ENCODE data around the gene COX19. TPM values are rescaled to one million over a fixed set of nuclear protein-coding genes. Genes with fewer than 3 reads are reported as not detected.

Gene COX19, protein sequence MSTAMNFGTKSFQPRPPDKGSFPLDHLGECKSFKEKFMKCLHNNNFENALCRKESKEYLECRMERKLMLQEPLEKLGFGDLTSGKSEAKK
- total RNA-seq: 10.2 and 15.6 TPM in 2 replicates

DNA sequence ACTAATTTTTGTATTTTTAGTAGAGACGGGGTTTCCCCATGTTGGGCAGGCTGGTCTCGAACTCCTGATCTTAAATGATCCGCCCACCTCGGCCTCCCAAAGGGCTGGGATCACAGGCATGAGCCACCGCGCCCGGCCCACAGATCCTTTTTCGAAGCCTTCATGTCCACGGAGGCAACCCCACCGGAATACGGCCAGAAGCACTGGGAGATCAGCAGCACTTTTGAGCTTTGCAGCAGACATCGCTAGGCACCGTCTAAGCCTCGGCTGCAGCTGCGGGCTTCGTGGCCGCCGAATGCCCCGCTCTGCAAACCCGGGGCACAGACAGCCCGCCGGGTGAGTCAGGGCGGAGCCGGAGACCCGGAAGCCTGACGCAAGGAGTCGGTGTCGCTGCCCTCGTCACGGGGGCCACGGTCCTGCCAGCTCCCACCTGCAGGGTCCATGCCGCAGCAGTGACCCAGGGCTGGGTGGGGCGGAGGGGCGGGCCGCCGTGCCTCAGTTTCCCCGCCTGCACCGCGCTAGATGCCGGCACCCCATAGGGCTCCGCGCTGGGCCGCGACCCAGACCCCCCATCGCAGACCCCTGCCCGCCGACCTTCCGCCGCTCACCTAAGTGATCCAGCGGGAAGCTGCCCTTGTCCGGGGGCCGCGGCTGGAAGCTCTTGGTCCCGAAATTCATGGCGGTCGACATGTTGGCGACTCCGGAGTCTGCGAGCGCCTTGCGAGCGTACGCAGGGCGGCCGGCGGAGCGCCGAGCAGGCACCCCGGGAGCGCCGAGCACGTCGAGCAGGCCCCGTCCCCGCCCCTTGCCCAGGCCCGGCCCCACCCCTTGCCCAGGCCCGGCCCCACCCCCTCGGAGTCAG, at the start of gene COX19:
Gene COX19 (minus strand): TSS at position 730 of the 862 bp plus-strand sequence. CDS start 40 bp downstream, at position 690.

DNA sequence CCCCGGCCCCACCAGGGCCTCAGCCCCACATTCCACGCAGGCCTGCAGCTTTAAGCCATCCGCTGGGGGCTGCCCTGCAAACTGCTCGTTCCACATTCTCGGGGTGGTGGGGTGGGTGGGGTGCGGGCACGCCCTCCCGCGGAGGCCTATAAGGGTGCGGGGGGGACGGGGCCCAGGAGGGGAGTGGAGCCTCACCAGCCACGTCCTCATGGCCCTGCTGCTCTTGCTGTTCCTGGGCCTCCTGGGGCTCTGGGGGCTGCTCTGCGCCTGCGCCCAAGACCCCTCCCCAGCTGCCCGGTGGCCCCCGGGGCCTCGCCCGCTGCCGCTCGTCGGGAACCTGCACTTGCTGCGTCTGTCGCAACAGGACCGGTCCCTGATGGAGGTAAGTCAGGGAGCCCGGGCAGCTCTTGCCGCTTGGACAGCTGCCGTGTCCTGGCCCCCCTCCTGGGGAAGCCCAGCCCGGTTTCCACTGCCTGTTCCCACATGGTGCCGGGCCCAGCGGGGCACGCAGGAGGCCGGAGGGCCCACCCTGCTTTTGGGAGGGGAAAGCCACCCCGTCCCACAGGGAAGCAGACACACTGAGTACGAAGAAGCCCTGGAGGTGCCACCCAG, 7.8 kb upstream of the COX19 start, which contains the start of gene CYP2W1:
Gene CYP2W1 (plus strand): TSS at position 178 of the 612 bp plus-strand sequence. CDS start 31 bp downstream, at position 209.

GRCh38 chr7:954330-955238, 20.8 kb downstream of the COX19 start, which contains the start of gene ADAP1:
Gene ADAP1, minus strand, starts transcription at chr7:954680. Its CDS starts 203 bp downstream, at chr7:954477.

Other genes starting within 250 kb of the COX19 start
- 18.0 and 22.0 TPM in 2 replicates for gene DNAAF5, start 248.8 kb downstream of the COX19 start, total RNA-seq
- gene PRKAR1B, start 248.3 kb downstream of the COX19 start, total RNA-seq: 14.3 and 21.6 TPM in 2 replicates
- 232 and 251 TPM in 2 replicates for gene SUN1, start 143.1 kb downstream of the COX19 start, total RNA-seq
- gene GET4, start 99.0 kb downstream of the COX19 start, total RNA-seq: 34.0 and 40.2 TPM in 2 replicates
- 0.33 and 1.2 TPM in 2 replicates for gene ADAP1, start 20.9 kb downstream of the COX19 start, total RNA-seq
- not detected in 2 replicates for gene CYP2W1, start 7.6 kb upstream of the COX19 start, total RNA-seq
- gene GPR146, start 69.0 kb upstream of the COX19 start, total RNA-seq: 2.1 and 2.7 TPM in 2 replicates
- 3.0 and 4.5 TPM in 2 replicates for gene GPER1, start 112.6 kb upstream of the COX19 start, total RNA-seq
- 8.1 and 20.5 TPM in 2 replicates for gene ZFAND2A, start 184.6 kb upstream of the COX19 start, total RNA-seq